Activated T-cell treated with anti-CD3 and anti-CD28 coated beads, Interleukin-2, amount 50 U/mL, for 1 hour (primary cell): ENCODE data around the gene TTLL11.
"Not testable (repeated sequence)": the region's sequence is repeated elsewhere in the genome, so short reads cannot be mapped to it uniquely, and the experiment has no call there.

Experiments
- DNase-seq: peaks from one replicate; pipeline ENCODE4 v3.0.0-alpha.2; 2020

Gene TTLL11

DNA sequence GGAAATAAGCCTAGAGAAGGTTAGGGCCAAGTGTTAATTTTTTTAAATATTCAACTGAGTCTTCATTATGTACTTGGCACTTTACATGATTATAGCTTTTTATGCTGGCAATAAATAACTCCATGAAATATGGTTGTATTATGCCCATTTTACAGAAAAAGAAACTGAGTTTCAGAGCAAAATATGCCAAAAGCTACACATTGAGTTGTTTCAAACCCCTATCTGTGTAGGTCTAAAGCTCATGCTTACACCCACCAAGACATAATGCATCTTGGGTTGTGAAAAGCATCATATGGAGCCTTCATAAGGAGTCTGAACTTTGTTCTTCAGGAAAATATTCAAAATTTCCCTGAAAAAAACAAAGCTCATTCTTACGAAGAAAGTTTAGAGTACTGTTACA lies 14.6 kb downstream of the TTLL11 start:
- DNase-seq, result no peak

DNA sequence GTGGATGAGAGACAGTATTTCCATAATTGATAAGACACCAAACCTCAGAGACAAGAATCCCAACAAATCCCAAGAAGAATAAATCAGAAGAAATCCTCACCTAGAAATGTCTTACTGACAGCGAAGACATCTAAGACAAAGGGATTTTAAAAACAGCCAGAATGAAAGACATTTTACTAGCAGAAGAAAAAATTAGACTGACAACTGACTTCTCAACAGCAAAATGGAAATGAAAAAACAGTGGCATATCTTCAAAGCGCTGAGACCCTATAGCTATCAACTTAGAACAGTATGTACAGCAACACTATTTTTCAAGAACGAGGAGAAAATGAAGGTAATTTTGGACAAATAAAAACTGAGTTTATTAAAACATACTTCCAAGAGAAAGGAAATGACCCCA lies 16.3 kb downstream of the TTLL11 start:
- no peak for DNase-seq

DNA sequence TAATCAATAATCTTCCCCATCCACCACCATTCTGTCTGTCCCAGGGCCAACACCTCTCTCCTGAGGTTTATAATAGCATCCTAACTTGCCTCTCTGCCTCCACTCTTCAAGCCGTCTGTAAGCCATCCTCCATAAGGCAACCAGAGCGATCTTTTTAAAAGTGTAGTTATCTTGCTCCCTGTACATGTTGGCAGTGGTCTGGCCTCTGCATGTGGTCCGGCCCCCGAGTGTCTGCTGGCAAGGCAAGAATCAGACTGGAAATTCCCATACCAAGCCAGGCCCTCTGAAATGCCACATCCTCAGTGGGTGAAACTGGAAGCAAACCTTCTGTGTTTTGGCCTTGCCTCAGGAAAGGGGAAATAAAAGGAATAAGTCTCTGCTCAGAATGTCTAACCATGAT lies 17.0 kb downstream of the TTLL11 start:
- no peak for DNase-seq

DNA sequence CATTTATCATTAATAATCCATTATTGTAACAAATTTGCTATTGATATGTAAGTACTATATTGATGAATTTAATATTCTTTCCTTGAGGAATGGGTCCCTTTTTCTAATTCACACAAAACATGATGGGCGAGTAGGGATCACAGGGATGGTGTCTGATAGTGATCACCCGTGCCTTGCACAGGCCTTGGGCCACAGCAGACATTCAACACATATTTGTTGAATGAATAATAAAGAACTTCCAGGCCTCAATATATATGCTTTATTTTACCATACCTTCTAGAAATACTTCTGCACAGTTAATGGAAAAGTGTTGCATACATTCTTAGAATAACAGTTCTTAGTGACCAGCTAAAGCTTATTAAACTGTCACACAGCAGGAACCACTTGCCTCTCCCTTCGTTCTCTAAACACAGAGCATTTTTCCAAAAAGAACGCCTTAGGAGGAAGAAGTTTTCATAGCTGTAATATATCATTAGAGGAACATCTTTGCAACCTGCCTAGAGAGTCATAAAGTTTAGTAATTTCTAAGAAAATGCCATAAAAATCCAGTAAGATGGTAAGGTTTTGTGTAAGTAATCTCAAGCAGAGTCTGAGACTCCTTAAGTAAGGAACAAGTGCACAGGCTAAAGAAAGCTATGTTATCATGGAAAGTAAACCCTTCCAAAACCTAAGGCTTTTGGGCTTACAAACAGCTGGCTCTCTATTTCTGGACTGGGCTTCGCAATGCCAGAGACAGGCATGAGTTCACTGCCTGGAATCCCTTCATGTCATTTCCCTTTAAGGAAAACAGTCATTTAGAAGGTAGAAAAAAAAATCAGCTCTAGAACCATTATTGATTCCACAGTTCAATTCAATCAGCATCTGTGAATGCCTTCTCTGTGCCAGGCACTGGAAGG lies 17.7 kb downstream of the TTLL11 start:
- no peak for DNase-seq

DNA sequence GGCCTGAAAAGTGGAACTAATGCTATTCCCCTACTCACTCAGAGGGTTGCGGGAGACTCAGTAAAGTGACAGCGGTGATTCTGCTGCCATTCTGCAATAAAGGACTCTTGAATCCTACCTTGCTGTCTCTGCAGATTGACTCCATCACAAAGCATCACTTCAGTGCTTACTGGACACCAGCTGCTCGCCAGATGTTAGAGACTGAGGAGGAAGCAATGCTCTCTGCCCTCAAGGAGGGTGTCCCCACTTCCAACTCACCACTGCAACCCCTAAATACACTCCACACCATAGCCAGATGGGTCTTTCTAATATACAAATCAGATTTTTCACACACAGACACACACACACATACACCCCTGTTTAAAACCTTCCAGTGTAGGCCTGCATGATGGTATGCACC lies 21.4 kb downstream of the TTLL11 start:
- DNase-seq, result no peak

DNA sequence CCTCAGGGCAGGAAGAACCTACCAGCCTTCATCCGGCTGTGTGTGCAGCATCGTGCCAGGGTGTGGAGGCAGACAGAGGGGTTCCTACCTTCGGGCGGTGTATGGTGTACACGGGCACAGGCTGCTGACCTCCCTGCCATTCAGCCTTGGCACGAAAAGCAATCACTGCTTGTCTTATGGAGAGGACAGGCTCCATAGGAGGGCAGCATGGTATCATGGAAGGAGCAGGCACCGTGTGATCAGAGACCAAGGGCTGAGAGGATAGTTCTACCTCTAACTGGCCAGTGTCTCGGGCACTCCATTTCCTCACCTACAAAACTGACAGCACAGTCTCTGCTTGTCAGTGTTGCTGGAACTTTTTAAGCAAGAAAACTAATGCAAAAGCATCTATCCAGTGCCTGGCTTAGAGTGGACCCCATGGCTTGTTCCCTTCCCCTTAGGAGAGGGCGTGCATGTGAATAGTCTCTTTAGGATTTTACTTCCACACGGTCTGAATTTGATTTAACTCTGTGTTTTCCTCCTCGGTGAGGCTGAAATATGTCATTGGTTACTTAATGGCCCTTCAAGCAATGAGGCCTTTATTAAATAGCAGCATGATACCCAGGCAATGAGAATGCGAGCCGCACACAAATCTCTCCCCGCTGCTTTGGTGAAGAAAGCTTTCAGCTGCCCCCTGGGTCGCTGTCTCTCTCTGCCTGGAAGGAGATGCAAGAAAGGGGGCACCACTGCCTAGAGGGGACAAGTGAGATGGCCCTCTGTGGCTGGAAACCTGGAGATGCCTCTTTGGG lies 22.2 kb downstream of the TTLL11 start:
- no peak for DNase-seq

DNA sequence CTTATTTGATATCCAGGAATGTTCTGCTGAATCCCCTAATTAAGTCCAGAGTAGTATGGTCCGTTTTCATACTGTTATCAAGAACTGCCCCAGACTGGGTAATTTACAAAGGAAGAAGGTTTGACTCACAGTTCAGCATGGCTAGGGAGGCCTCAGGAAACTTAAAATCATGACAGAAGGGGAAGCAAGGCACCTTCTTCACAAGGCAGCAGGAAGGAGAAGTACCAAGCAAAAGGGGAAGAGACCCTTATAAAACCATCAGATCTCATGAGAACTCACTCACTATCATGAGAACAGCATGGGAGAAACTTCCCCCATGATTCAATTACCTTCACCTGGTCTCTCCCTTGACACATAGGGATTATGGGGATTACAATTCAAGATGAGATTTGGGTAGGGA lies 26.4 kb downstream of the TTLL11 start:
- not testable (repeated sequence) for DNase-seq

DNA sequence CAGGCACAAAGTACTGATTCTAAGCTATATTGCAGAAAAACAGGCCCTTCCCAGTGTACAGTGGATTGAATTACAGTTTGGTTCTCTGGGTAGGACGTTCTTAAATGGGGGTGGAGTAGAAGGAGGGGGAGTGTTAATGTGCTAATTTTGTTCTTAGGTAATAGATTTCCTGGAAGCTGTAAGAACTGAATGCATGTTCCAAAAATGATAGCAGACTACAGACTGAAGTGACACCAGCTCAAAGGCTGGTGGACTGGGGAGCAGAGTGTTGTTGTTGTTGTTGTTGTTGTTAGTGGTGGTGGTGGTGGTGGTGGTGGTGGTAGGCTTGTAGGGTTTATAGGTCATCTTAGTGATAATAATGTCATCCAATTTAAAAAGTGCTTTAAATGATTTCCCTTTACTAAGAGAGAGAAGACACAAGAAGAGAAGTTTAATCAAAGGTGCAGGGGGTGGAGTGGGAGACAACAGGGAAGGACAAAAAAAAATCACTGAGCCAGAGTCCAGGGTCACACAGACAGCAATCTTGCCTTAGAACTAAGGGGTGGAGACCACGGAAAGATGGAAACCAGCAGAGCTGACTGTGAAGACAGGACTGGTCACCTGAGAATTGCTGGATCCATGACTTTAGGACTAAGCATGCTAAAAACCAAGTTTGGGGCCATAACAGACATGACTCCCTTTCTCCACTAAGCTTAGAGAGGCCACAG lies 27.0 kb downstream of the TTLL11 start:
- DNase-seq, result no peak

DNA sequence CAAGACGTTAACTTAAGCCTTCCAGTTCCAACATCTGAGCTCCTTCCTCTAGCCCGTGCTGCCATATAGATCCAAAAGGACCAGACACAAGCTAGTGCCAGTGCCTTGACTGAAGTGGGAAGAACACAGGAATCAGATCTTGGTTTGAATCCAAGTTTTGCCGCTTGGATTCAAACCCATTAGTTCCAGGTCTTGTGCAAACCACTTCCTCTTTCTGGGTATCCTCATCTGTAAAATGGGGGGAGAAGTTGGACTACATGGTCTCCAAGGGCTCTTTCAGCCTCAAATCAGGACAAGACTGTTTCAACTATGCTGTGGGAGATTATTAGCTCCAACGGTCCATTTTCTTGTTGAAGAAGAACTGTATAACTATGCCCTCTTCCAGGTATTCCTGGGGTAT lies 32.6 kb downstream of the TTLL11 start:
- no peak for DNase-seq

DNA sequence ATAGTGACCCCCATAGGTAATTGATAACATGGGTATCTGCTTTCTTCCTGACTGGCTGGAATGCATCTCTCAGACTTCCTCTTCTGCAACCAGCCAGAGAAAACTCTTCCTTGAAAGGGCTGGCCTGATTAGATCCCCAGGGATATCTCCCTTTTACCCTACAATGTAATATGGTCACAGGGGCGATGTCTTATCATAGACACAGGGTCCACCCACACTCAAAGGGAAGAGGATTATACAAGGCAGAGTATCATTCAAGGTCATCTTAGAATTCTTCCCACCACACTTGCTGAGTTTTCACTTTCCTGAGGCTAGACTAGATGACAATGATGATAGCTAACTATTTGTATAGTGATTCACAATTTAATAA lies 33.2 kb downstream of the TTLL11 start:
- DNase-seq, result no peak

DNA sequence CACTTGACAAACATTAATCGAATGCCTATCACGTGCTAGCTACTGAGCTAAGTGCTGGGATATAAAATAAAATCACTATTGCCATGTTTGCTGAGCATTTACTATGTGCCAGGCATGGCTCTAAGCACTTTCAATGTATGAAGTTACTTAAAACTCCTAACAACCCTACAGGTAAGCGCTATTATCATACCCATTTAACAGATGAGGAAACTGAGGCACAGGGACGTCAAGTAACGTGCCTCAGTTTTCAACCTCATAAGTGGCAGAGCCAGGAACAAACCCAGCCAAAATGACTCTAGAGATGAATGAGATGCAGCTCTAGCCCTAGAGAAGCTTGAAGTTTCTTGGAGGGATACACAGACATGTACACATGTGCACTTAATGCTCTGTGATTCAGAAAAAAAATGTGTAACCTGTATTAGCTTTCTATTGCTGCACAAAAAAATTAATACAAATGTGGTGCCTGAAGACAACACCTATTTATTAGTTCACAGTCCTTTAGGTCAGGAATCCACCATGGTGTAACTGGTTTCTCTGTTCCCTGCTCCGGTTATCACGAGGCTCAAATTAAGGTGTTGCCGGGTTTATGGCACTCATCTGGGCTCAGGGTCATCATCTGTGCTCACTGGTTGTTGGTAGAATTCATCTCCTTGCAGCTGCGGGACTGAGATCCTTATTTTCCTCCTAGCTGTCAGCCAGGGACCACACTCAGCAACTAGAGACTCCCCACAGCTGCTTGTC lies 33.7 kb downstream of the TTLL11 start:
- DNase-seq, result no peak

DNA sequence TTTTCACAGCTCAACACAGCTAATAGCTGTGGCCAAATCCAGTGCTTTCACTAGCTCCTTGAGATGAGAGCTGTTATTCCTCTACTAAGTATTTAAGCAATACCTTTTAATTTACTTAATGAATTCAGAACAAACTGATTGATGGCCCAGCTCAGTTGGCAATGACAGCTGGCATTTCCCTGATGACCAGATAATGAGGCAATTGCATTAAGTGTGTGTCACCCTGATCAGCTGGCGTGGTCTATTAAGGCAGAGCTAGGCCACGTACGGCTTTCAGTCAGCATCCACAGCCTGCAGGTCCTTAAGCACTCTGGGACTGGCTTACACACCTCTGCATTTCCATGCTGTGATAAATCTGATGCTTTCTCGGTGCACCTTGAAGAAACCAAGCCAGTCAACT lies 34.4 kb downstream of the TTLL11 start:
- no peak for DNase-seq

DNA sequence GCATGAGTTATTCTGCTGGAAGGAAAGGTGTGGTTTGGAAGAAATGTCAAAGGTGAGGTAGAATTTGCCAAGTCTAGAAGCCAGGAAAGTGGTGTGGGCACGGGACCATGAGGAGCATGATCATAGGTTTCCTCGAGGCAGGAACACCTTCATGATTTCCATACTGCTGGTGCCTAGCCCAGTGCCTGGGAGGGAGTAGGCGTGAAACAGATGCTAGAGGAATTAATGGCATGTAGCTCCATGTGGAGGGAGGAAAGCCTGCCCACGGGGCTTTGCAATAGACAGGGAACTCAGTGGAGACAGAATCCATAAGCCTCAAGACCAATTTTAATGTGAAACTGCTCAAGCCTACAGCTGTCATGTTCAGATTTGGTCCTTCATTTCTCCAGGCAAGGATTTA lies 35.1 kb downstream of the TTLL11 start:
- DNase-seq, result no peak

DNA sequence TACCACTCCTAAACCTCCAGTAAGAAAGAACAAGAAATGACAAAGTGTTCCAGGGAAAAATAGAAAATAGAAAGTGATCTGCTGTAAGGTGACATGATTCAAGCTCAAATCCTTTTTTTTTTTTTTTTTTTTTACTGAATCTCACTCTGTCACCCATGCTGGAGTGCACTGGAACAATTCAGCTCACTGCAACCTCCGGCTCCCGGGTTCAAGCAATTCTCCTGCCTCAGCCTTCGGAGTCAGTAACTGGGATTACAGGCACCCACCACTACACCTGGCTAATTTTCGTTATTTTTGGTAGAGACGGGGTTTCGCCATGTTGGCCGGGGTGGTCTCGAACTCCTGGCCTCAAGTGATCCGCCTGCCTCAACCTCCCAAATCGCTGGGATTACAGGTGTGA lies 35.9 kb downstream of the TTLL11 start:
- no peak for DNase-seq

DNA sequence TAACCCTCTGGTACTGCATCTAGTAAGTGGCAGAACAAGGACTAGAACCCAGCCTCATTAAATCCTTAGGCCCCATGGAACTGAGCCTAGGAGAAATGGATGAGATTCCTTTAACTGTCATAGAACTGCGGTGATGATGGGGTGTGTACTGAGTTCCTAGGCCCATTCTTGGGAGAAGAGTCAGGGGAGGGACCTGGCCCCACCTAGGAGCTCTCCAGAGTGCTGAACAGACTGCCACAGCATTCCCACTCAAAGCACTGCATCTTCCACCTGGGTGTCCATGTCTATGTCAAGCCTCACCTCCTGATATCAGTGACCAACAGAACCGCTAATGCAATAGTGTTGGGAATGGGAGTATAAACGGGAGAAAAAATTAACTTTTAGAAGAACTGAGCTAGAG lies 36.6 kb downstream of the TTLL11 start:
- DNase-seq, result no peak

DNA sequence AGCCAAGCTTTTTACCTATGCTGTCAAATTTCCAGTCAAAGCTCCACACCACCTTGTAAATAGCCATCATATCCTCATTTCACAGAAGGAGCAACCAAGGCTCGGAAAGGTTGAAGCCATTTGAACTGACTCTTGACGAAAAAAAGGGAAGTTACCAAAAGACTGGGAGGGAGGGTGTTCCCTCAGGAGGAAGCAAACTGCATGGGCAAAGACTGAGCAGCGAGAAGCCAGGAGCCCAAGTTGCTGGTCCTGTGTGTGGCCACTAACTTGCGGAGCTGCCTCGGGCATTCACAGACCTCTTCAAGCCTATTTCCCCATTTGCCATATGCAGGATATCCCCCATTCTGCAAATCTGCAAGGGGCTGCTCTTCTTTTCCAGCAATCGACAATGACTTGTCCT lies 37.4 kb downstream of the TTLL11 start:
- no peak for DNase-seq

DNA sequence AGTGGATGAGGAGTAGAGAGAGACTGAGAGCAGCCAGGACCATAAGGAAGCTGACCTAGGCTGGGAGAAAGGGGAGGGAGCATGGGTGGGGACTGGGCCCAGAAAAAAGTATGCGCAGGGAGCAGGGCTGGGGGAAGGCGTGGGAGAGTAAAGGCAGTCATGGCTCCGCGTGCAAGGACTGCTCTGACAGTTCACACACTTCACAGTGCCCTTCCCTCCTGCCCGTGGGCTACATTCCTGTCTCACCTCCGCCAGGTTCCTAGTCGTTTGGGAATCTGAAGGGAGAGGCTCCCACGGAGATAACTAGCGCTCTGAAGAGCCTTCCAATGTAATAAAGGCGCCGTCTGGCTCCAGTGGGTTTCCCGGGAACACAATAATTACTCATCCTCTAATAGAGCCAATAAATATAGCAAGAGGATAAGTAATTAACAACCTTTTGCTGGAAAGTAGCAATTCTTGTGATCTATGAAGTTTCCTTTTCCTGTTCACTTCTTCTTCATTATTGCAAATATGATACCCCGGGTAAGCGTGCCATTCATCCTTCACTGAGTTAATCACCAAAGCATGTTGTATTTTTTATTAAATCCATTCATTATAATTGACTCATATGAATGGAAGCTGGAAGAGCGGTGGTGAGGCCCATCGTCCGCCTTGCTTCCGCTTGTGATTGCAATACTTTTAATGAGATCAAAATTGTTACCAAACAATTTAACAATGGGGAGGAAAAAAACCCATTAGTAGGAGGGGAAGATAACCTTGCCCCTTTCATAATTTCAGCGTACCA lies 39.3 kb downstream of the TTLL11 start:
- DNase-seq, result no peak

DNA sequence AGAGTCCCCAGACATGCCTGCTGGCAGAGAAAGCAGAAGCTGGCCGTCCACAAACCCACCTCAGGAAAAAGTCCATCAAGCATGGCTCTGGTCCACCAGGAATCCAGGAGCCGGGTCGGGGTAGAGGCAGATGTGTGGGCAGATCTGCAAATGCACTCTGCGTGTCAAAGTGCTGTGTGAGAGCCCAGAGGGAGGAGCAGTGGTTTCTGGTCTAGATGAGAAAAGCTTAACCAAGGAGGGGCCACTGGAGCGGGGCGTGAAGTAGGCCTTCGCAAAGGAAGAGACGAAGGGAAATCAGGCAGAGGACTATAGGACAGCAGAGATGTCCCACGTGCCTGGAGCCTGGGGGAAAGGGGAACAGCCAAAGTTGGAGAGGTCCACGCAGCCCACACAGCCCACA lies 40.0 kb downstream of the TTLL11 start:
- DNase-seq, result no peak

DNA sequence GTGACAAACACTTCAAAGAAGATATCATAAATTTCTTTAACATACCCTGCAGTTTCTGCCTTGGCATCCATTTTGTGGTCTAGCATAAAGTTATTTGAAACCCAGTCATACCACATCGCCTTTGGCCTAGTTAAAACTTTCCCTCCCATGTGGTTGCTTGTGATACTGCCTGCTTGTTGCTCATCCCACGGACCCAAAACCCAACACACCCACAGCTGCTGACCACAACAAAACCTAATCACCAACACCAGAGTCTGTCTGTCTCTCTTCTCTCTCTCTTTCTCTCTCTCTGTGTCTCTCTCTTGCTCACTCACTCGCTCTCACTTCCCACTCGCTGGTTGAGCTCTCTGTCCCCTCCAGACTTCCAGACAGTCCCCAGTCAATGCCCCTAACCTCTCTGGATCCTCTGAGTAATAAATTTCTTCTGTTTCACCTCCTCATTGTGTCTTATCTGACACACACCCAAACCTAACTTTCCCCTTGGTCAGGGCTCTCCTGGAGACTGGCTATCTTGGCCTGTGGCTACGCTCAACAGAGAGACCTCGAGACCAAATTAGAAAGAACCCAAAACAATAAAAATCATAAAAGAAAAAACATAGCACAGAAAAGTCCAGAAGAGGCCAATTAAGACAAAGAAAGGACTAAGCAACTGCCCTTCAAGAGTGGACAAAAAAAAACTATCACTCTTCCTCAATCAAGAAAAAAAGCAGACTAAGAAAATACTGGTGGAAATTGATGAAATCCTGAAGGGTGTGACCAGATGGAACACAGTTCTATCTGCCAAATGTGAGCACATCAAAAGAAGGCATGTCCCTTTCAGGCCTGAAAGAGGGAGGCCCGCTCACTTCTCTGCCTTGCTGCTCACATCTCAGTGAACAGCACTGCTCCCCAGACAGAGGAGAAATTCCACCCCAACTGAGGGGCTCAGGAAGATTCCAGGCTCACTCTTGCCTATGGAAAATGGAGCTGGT lies 41.5 kb downstream of the TTLL11 start:
- DNase-seq, result no peak

DNA sequence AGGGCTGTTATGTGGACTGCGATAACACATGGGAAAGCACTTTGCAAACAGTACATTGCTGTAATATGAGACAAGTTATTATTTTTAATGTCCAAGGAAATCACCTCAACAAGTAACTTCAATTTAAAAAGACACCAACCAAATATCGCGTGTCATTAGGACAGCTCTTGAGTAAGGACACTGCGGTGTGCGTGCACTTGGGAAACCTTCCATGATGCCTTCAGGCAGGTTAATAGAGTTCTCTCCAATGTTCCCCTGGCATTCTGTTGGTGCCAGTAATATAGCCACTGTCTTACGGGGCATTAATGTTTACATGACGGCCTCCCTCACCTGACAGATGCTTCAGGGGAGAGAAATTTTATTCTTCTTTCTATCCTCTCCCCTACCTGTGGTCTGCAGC lies 42.9 kb downstream of the TTLL11 start:
- DNase-seq, result no peak

DNA sequence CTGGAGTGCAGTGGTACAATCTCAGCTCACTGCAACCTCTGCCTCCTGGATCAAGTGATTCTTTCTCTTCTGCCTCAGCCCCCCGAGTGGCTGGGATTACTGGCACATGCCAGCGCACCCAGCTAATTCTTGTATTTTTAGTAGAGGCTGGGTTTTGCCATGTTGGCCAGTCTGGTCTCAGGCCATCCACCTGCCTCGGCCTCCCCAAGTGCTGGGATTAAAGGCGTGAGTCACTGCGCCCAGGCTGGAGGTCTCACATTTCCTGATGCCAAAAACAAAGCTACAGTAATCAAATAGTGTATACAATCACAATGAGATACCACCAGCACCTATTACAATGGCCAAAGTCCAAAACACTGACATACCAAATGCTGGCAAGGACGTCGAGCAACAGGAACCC lies 51.1 kb downstream of the TTLL11 start:
- no peak for DNase-seq
